ENCODE measurements around the gene USP49.
A peak's percentile ranks its signal among the peaks of the same experiment; 100 is the strongest.

The USP49 gene

DNA sequence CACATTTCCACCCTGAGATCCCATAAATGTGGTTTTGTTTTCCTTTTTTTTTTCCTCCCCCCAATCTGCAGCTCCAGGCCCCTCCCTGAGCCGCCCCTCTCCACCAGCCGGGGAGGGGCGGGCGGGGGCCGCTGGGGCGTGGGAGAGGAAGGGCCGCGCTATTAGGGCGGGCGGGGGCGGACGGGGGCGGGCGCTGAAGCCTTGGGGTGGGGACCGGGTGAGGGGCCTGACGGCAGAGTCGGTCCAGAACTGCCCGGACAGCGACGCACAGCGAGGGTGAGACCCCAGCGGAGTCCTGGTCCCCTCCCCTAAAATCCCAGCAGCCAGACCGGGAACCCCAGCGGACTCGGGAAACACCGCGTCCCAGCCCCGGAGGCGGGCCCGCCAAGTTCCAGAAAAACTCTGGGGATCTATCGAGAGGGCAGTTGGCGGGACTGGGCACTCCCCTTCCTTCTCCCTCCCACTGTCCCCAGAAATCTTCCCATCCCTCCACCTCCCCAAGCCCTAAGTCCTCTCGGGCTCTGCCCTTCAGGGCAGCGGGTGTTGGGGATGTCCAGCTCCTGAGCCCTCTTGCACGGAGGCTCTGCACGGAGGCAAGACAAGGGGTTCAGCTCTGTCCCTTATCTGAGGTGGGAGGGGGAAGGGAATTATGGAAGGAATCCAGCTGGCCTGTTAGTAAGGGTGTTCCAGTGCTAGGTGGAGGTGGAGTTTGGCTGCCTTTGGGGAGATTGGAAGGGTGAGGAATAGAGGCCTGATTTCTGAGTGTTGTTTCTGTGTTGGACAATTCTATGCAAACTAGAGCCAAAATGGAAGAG, 114.4 kb downstream of the USP49 start, which contains the start of gene PRICKLE4 (continued):
- TF ChIP-seq, protein P1, sequence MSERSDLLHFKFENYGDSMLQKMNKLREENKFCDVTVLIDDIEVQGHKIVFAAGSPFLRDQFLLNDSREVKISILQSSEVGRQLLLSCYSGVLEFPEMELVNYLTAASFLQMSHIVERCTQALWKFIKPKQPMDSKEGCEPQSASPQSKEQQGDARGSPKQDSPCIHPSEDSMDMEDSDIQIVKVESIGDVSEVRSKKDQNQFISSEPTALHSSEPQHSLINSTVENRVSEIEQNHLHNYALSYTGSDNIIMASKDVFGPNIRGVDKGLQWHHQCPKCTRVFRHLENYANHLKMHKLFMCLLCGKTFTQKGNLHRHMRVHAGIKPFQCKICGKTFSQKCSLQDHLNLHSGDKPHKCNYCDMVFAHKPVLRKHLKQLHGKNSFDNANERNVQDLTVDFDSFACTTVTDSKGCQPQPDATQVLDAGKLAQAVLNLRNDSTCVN (tag by site-specific recombination; optimal IDR thresholded peaks at IDR 0.05), result no peak
- TF ChIP-seq ZNF394 (tag by site-specific recombination; IDR thresholded peaks at IDR 0.05; ENCODE audit: borderline replicate concordance) (no peak), ZFP3 (tag by site-specific recombination; IDR thresholded peaks at IDR 0.05; ENCODE audit: low read depth) (no peak), ZNF530 (tag by site-specific recombination; IDR thresholded peaks at IDR 0.05; ENCODE audit: low read depth) (no peak), ZIC2 (tag by site-specific recombination; IDR thresholded peaks at IDR 0.05) (no peak), SP3 (tag by site-specific recombination; IDR thresholded peaks at IDR 0.05) (peak; percentile 28), ZNF19 (tag by site-specific recombination; IDR thresholded peaks at IDR 0.05; ENCODE audit: low read depth) (no peak), ZNF548 (tag by site-specific recombination; IDR thresholded peaks at IDR 0.05) (no peak), ZNF48 (tag by site-specific recombination; IDR thresholded peaks at IDR 0.05) (no peak), ZNF791 (tag by site-specific recombination; IDR thresholded peaks at IDR 0.05) (no peak), ZFP69B (tag by site-specific recombination; IDR thresholded peaks at IDR 0.05) (0 out of 2 replicates have a peak, but pooled peaks have one; percentile 33), ZNF350 (tag by site-specific recombination; IDR thresholded peaks at IDR 0.05) (no peak), YY1 (tag by site-specific recombination; IDR thresholded peaks at IDR 0.05) (no peak), ZNF211 (tag by site-specific recombination; IDR thresholded peaks at IDR 0.05; ENCODE audit: low read depth) (no peak), ZNF843 (tag by site-specific recombination; IDR thresholded peaks at IDR 0.05) (no peak), ZNF610 (tag by site-specific recombination; IDR thresholded peaks at IDR 0.05; ENCODE audit: borderline replicate concordance) (no peak), SCRT1 (tag by site-specific recombination; IDR thresholded peaks at IDR 0.05; ENCODE audit: borderline replicate concordance) (no peak), ZNF23 (tag by site-specific recombination; IDR thresholded peaks at IDR 0.05; ENCODE audit: borderline replicate concordance) (no peak), HOXC10 (CRISPR knock-in tag; IDR thresholded peaks at IDR 0.05) (no peak), ZNF335 (tag by site-specific recombination; conservative IDR thresholded peaks at IDR 0.05) (peak; percentile 74), ZBTB17 (tag by site-specific recombination; IDR thresholded peaks at IDR 0.05) (peak; percentile 33), ZBTB8A (tag by site-specific recombination; IDR thresholded peaks at IDR 0.05) (peak; percentile 37; the same call in 1 of the 2 replicates), ZNF426 (tag by site-specific recombination; IDR thresholded peaks at IDR 0.05) (no peak), ZNF266 (tag by site-specific recombination; IDR thresholded peaks at IDR 0.05; ENCODE audit: low read depth) (no peak), SP2 (tag by site-specific recombination; IDR thresholded peaks at IDR 0.05) (peak; percentile 61), GLIS1 (tag by site-specific recombination; IDR thresholded peaks at IDR 0.05) (peak; percentile 27), ZNF658 (tag by site-specific recombination; IDR thresholded peaks at IDR 0.05) (no peak), ZNF747 (tag by site-specific recombination; IDR thresholded peaks at IDR 0.05) (no peak), ZNF223 (tag by site-specific recombination; IDR thresholded peaks at IDR 0.05) (no peak), ZNF138 (tag by site-specific recombination; IDR thresholded peaks at IDR 0.05; ENCODE audit: borderline replicate concordance) (no peak), ZNF785 (tag by site-specific recombination; IDR thresholded peaks at IDR 0.05) (no peak), ZNF701 (tag by site-specific recombination; IDR thresholded peaks at IDR 0.05) (no peak), ZNF169 (tag by site-specific recombination; IDR thresholded peaks at IDR 0.05) (no peak), MZF1 (tag by site-specific recombination; IDR thresholded peaks at IDR 0.05; ENCODE audit: borderline replicate concordance) (no peak), ZNF302 (tag by site-specific recombination; IDR thresholded peaks at IDR 0.05; ENCODE audit: low read depth) (no peak), SCRT2 (tag by site-specific recombination; IDR thresholded peaks at IDR 0.05) (no peak)
- TF ChIP-seq, protein P2, sequence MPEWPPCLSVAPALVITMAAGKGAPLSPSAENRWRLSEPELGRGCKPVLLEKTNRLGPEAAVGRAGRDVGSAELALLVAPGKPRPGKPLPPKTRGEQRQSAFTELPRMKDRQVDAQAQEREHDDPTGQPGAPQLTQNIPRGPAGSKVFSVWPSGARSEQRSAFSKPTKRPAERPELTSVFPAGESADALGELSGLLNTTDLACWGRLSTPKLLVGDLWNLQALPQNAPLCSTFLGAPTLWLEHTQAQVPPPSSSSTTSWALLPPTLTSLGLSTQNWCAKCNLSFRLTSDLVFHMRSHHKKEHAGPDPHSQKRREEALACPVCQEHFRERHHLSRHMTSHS (tag by site-specific recombination; IDR thresholded peaks at IDR 0.05), result no peak
- TF ChIP-seq, protein P3, sequence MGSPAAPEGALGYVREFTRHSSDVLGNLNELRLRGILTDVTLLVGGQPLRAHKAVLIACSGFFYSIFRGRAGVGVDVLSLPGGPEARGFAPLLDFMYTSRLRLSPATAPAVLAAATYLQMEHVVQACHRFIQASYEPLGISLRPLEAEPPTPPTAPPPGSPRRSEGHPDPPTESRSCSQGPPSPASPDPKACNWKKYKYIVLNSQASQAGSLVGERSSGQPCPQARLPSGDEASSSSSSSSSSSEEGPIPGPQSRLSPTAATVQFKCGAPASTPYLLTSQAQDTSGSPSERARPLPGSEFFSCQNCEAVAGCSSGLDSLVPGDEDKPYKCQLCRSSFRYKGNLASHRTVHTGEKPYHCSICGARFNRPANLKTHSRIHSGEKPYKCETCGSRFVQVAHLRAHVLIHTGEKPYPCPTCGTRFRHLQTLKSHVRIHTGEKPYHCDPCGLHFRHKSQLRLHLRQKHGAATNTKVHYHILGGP (tag by site-specific recombination; IDR thresholded peaks at IDR 0.05), result no peak
- TF ChIP-seq, protein P4, sequence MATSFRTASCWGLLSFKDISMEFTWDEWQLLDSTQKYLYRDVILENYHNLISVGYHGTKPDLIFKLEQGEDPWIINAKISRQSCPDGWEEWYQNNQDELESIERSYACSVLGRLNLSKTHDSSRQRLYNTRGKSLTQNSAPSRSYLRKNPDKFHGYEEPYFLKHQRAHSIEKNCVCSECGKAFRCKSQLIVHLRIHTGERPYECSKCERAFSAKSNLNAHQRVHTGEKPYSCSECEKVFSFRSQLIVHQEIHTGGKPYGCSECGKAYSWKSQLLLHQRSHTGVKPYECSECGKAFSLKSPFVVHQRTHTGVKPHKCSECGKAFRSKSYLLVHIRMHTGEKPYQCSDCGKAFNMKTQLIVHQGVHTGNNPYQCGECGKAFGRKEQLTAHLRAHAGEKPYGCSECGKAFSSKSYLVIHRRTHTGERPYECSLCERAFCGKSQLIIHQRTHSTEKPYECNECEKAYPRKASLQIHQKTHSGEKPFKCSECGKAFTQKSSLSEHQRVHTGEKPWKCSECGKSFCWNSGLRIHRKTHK (tag by site-specific recombination; IDR thresholded peaks at IDR 0.05), result no peak

Data from HEK293 (cell line).